SU-DHL-6 (cell line): ENCODE measurements around the gene B2M.

Experiments
- EZH2phosphoT487 ChIP-seq: fragments of 200-600 bp; sonication (generic), shearing (Covaris generic); conservative IDR thresholded peaks from 2 replicates; pipeline ENCODE4 v1.6.1; 2018; ENCODE audit warnings: mild to moderate bottlenecking, antibody characterized with exemption, low read length, moderate library complexity, mixed read lengths
- TF ChIP-seq, protein P1 (sequence below): fragments of 200-600 bp; sonication (generic); IDR thresholded peaks from one replicate; pipeline ENCODE4 v1.5.1; 2017; ENCODE audit warnings: antibody characterized with exemption, mild to moderate bottlenecking, low read length, moderate library complexity; ENCODE audit not compliant: insufficient read depth, poor library complexity, severe bottlenecking

DNA sequence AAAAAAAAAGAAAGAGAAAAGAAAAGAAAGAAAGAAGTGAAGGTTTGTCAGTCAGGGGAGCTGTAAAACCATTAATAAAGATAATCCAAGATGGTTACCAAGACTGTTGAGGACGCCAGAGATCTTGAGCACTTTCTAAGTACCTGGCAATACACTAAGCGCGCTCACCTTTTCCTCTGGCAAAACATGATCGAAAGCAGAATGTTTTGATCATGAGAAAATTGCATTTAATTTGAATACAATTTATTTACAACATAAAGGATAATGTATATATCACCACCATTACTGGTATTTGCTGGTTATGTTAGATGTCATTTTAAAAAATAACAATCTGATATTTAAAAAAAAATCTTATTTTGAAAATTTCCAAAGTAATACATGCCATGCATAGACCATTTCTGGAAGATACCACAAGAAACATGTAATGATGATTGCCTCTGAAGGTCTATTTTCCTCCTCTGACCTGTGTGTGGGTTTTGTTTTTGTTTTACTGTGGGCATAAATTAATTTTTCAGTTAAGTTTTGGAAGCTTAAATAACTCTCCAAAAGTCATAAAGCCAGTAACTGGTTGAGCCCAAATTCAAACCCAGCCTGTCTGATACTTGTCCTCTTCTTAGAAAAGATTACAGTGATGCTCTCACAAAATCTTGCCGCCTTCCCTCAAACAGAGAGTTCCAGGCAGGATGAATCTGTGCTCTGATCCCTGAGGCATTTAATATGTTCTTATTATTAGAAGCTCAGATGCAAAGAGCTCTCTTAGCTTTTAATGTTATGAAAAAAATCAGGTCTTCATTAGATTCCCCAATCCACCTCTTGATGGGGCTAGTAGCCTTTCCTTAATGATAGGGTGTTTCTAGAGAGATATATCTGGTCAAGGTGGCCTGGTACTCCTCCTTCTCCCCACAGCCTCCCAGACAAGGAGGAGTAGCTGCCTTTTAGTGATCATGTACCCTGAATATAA lies 2.0 kb downstream of the B2M start:
- TF ChIP-seq, protein P1, sequence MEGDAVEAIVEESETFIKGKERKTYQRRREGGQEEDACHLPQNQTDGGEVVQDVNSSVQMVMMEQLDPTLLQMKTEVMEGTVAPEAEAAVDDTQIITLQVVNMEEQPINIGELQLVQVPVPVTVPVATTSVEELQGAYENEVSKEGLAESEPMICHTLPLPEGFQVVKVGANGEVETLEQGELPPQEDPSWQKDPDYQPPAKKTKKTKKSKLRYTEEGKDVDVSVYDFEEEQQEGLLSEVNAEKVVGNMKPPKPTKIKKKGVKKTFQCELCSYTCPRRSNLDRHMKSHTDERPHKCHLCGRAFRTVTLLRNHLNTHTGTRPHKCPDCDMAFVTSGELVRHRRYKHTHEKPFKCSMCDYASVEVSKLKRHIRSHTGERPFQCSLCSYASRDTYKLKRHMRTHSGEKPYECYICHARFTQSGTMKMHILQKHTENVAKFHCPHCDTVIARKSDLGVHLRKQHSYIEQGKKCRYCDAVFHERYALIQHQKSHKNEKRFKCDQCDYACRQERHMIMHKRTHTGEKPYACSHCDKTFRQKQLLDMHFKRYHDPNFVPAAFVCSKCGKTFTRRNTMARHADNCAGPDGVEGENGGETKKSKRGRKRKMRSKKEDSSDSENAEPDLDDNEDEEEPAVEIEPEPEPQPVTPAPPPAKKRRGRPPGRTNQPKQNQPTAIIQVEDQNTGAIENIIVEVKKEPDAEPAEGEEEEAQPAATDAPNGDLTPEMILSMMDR, result peak; percentile 23
- no peak for TF ChIP-seq EZH2phosphoT487
